Stimulated activated CD4-positive, alpha-beta T cell treated with anti-CD3 and anti-CD28 coated beads, Interleukin-1b, Interleukin-23, amount 100 ng/mL, for 1 hour (primary cell): ENCODE results near the gene KCNQ1OT1.

Experiments
- DNase-seq, 2 donors: peaks; one replicate each; pipeline ENCODE4 v3.0.0-alpha.2; 2020; ENCODE audit warnings: low read depth in 2 of 2

The KCNQ1OT1 gene

GRCh38 chr11:2688381-2689231 lies 11.2 kb downstream of the KCNQ1OT1 start:
- DNase-seq = no peak

- no peak for DNase-seq
Measured at GRCh38 chr11:2687782-2688191, 12.0 kb downstream of the KCNQ1OT1 start.

- DNase-seq = no peak
Measured at GRCh38 chr11:2687223-2687530, 12.6 kb downstream of the KCNQ1OT1 start.

- DNase-seq = no peak
Measured at GRCh38 chr11:2686360-2687222, 13.2 kb downstream of the KCNQ1OT1 start.

- DNase-seq = no peak
Measured at GRCh38 chr11:2685566-2686359, 14.0 kb downstream of the KCNQ1OT1 start.

- no peak for DNase-seq
Measured at GRCh38 chr11:2685051-2685450, 14.7 kb downstream of the KCNQ1OT1 start.

DNA sequence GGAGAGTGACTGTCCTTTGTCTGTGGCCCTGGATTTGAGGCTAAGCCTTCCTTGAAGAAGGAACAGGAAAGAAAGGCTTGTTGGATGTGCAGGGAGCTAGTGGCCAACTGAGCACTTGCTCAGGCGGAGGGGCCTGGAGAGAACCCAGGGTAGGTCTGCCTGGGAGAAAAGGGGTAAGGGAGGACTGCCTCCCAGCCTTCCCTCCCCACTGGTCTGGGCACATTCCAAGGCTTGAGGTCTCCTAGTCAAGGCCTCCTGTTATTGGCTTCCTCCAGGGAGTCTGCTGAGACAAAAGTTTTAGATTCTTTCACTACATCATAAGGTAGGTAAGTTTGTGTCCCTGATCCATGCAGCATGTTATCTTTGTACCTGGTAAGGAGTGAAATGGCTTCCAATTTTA lies 15.2 kb downstream of the KCNQ1OT1 start:
- DNase-seq = no peak

GRCh38 chr11:2683806-2684205 lies 16.0 kb downstream of the KCNQ1OT1 start:
- no peak for DNase-seq

DNA sequence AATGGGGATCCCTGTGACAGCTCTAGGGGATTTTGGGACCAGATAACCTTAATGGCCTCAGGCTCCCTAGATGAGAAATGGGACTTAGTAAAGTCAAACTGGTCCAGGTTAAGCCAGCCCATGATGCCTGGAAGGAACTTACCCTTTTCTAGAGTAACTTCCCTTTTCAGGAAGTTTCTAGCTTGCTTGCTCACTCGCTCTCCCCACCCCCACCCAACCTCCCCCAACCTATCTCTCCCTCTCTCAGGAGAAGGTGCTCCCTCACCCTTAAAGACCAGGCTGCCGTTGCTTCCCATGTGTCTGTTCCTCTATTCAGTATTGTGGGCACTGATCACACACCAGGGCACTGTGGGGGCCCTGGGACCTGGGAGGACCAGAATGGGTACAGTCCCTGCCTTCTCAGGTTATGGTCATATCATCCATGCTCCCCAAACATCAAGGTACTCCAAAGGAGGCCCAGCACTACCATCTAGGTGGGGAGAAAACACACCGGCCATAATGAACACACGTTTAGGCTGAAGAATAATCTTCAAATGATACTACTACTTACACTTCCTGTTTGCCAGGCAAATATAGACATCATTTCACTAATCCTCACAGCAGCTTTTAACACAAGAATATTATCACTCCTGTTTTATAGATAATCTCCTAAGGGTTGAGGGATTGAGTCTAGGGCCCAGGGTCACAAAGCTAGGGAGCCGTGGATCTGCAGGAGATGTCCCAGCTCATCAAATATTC lies 18.2 kb downstream of the KCNQ1OT1 start:
- DNase-seq = no peak

GRCh38 chr11:2679011-2679676 lies 20.6 kb downstream of the KCNQ1OT1 start:
- DNase-seq = no peak

DNA sequence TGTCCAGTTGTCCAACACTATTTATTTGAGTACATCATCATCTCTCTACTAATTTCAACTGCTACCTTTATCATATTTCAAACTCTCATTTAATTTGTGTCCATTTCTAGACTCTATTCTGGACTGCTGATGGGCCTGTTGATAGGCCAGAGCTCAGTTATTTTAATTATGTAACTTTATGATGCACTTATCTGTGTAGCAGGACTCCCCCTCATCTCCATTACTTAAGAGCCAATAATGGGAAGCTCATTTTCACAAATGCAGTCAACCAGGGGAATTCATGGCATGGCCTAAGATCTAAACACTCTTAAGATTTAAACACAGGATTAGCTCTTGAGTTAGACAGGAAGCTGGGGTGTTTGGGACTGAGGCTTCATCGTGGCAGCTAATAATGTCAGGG lies 21.4 kb downstream of the KCNQ1OT1 start:
- DNase-seq = no peak

DNA sequence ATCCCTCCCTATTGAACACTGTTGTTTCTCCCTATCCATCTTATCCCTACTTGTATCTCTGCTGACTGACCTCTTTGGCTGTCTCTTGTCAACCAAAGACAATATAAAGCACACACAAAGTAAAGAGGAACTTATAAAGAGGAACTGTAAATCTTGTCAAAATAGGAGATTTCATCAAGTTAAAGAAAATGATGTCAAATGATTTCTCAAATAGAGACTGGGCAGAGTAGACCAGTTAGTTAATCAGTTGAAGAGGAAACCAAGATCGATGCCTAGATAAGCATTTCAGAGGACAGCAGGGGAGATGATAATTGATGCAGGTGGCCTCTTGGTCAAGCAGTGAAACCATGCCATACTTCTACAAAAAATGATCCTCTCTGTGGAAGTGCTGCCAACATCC lies 22.7 kb downstream of the KCNQ1OT1 start:
- no peak for DNase-seq

DNA sequence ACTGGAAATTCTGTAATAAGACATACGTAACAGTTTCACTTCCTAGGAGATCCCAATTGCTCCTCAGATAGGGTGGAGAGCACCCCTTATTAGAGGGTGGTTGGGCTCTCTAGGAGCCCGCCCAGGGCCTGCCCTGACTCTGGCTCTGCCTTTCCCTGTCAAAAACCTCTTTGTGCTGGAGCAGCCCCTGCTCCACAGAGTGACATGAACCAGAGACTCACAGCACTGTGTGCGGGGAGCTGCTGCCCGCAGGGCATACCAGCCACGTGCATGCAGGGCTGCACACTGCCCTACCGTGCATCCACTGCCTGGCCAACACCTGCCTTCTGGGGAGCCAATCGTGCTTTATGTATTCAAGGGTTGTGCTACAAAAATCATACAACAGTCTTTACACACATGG lies 24.3 kb downstream of the KCNQ1OT1 start:
- no peak for DNase-seq

DNA sequence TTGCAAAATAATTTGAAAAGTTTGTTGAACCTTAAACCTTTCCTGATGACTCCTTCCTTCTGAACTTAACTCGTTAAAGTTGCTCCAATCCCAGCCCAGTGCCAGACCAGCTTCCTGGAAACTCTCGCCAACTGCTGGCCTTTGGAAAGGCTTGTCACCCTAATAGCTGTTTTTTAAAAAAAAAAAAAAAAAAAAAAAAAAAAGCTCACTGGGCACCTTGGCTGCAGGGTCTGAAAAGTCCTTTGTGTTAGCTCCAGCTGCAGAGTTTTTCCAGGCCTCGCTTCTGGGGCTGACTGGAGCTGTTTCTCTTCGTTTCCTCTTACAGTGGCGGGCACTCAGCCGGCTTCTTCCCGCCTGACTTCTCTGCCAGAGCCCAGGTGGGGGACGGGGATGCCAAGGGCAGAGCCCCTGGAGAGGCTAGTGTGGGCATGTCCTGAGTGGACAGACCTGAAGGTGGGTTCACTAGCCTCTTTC lies 25.1 kb downstream of the KCNQ1OT1 start:
- DNase-seq = no peak

- no peak for DNase-seq
Measured at GRCh38 chr11:2673871-2674471, 25.8 kb downstream of the KCNQ1OT1 start.

- DNase-seq = no peak
Measured at GRCh38 chr11:2673250-2673610, 26.6 kb downstream of the KCNQ1OT1 start.

DNA sequence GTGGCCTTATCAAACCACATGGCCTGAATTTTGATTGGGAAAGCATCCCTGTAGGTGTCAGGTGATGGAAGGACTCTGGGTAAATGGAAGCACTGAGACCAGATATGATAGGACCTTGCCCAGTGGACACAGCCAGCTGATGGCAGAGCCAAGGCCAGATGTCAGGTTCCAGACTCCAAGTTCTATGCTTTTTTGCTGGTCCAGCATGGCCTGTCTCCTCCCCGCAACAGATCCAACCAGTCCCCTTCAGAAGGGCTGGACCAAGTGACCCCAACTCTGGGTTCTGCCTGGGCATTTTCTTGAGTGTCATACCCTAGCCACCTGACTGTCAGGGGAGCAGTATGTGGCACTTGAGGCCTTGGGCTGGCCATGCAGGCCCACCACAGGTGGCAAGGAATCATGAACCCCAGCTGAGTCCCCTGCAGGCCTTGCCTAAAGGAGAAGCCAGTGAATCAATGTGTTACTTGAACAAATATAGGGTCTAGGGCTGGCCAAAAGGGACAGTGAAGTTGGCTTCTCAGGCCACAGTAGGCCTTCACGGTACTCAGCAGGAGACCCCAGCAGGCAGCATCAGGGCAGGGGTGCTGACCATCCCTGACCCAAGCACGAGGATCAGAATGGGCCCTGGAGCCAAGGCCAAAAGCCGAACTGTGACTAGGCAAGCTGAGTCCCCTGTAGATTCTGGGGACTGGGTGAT lies 27.1 kb downstream of the KCNQ1OT1 start:
- DNase-seq = no peak

DNA sequence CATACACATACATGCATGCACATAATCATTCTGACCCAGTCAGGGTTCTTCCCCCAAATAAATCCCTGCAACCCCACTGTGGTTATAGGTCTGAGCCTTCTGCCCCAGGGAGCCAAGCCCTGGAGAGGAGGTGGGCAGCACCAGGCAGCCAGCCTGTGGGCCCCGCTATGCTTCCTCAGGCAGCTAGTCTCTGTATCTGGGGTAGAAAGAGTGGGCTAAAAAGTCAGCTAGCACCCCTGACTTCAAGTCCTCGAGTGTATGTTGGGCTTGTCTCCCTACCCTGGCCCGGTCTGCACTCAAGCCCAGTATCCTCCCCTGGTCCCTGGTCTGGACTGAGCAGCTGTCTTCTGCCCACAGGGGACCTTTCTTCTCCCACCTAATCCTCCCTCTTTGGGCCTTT lies 28.0 kb downstream of the KCNQ1OT1 start:
- no peak for DNase-seq

DNA sequence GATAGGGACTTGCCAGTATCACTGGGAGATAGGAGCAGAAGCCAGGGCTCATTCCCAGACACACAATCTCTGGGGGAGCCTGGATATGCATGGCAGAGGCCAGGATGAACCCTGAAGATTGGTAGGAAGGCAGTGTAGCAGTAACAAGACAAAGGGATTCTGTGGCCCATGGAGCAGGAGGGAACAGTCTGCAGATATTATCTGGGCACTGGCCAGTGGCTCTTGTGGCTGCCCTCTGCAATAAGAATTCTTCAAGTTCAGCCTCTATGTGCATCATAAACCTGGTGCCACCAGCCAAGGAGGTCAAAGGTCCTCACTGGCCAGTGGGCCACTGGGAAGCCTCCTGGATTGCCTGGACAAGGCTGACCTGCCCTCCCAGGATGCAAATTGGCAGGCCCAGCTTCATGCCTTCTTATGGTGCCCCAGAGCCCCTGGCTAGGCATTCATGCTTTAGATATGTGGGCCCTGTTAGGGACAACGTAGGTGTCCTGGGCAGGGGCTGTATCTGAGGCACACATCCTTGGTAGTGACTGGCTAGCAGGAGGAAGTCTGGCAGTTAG lies 29.2 kb downstream of the KCNQ1OT1 start:
- no peak for DNase-seq
